NT2/D1 (cell line): ENCODE data around the gene ZNF414.

Experiments used
- YY1 ChIP-seq: IDR thresholded peaks from 2 replicates; pipeline ENCODE4 v1.6.1; 2011; ENCODE audit not compliant: insufficient read length, insufficient read depth
- ZNF274 ChIP-seq: IDR thresholded peaks from 2 replicates; pipeline ENCODE4 v1.6.1; 2011; ENCODE audit warnings: mild to moderate bottlenecking, low read depth, low read length

GRCh38 chr19:8477889-8478288 lies 36.1 kb downstream of the ZNF414 start:
- TF ChIP-seq YY1 (no peak), ZNF274 (no peak)
